Mesenchymal stem cell (in vitro differentiated cells and primary cell): Measurements from ENCODE around the gene PWWP2B.

Experiments
- DNase-seq: peaks from one replicate; pipeline ENCODE4 v3.0.0-alpha.2; 2013
- H2AFZ ChIP-seq: one replicate; pipeline ENCODE4 v1.6.1; 2013; ENCODE audit warnings: low read depth, mild to moderate bottlenecking, control low read depth, inconsistent platforms, low read length, moderate library complexity
- H2AK5ac ChIP-seq: 2 replicates; pipeline ENCODE4 v1.6.1; 2013; ENCODE audit warnings: low read length, moderate library complexity, mild to moderate bottlenecking, inconsistent platforms; ENCODE audit not compliant: severe bottlenecking
- H2BK120ac ChIP-seq: one replicate; pipeline ENCODE4 v1.6.1; 2013; ENCODE audit warnings: low read depth, mild to moderate bottlenecking, inconsistent platforms, low read length, moderate library complexity
- H2BK12ac ChIP-seq, 2 experiments: one replicate each; pipeline ENCODE4 v1.6.1; 2013; ENCODE audit warnings: inconsistent platforms in 2 of 2, low read length in 2 of 2, mild to moderate bottlenecking in 2 of 2, moderate library complexity in 2 of 2, control low read depth in 1 of 2
- H2BK15ac ChIP-seq: one replicate; pipeline ENCODE4 v1.6.1; 2013; ENCODE audit warnings: mild to moderate bottlenecking, low read depth, inconsistent platforms; ENCODE audit not compliant: poor library complexity, severe bottlenecking
- H2BK5ac ChIP-seq: 2 replicates; pipeline ENCODE4 v1.6.1; 2013; ENCODE audit warnings: low read depth, mild to moderate bottlenecking, low read length, control low read depth, inconsistent platforms; ENCODE audit not compliant: poor library complexity, severe bottlenecking
- H3K14ac ChIP-seq, 2 experiments: one replicate each; pipeline ENCODE4 v1.6.1; 2013; ENCODE audit warnings: inconsistent platforms in 2 of 2, low read length in 2 of 2, control low read depth in 1 of 2, mild to moderate bottlenecking in 1 of 2, moderate library complexity in 1 of 2
- H3K18ac ChIP-seq, 2 experiments: one replicate each; pipeline ENCODE4 v1.6.1; 2013; ENCODE audit warnings: inconsistent platforms in 2 of 2, low read length in 2 of 2, control low read depth in 1 of 2, low read depth in 1 of 2, mild to moderate bottlenecking in 1 of 2
- H3K23ac ChIP-seq, 2 experiments: one replicate each; pipeline ENCODE4 v1.6.1; 2013; ENCODE audit warnings: inconsistent platforms in 2 of 2, low read length in 2 of 2, mild to moderate bottlenecking in 2 of 2, moderate library complexity in 2 of 2, control low read depth in 1 of 2
- H3K27ac ChIP-seq: 2 replicates; pipeline ENCODE4 v1.5.1; 2013; ENCODE audit warnings: mild to moderate bottlenecking, moderate library complexity, low read length, control low read depth, inconsistent platforms; ENCODE audit not compliant: poor library complexity, severe bottlenecking
- H3K27me3 ChIP-seq, 2 experiments: 2 replicates each; pipeline versions ENCODE4 v1.6.1 to v1.7.0; 2013; ENCODE audit warnings: low read length in 2 of 2, mild to moderate bottlenecking in 2 of 2, moderate library complexity in 2 of 2, control low read depth in 1 of 2, inconsistent platforms in 1 of 2; ENCODE audit not compliant: control insufficient read depth in 1 of 2, insufficient read depth in 1 of 2
- H3K36me3 ChIP-seq, 2 experiments: 2 replicates each; pipeline versions ENCODE4 v1.6.1 to v1.7.0; 2013; ENCODE audit warnings: low read length in 2 of 2, control low read depth in 1 of 2, inconsistent platforms in 1 of 2, low read depth in 1 of 2, mild to moderate bottlenecking in 1 of 2; ENCODE audit not compliant: insufficient read depth in 2 of 2, control insufficient read depth in 1 of 2
- H3K4ac ChIP-seq, 2 experiments: one replicate each; pipeline ENCODE4 v1.6.1; 2013; ENCODE audit warnings: inconsistent platforms in 2 of 2, low read length in 2 of 2, mild to moderate bottlenecking in 2 of 2, moderate library complexity in 2 of 2, control low read depth in 1 of 2, low read depth in 1 of 2
- H3K4me1 ChIP-seq: 2 replicates; pipeline ENCODE4 v1.6.1; 2013; ENCODE audit warnings: low read depth, low read length, control low read depth; ENCODE audit not compliant: control insufficient read depth, insufficient read depth
- H3K4me2 ChIP-seq: 2 replicates; pipeline ENCODE4 v1.6.1; 2013; ENCODE audit warnings: low read length, mild to moderate bottlenecking, inconsistent platforms; ENCODE audit not compliant: poor library complexity, severe bottlenecking
- H3K4me3 ChIP-seq, 2 experiments: 2 replicates each; pipeline versions ENCODE4 v1.5.1 to v1.7.0; 2013; ENCODE audit warnings: low read length in 2 of 2, mild to moderate bottlenecking in 2 of 2, control low read depth in 1 of 2, low read depth in 1 of 2; ENCODE audit not compliant: insufficient read depth in 1 of 2
- H3K79me1 ChIP-seq: replicated peaks from 2 replicates; pipeline ENCODE4 v1.6.1; 2013; ENCODE audit warnings: mild to moderate bottlenecking, control low read depth, low read length, inconsistent platforms; ENCODE audit not compliant: poor library complexity, severe bottlenecking
- H3K9ac ChIP-seq: 2 replicates; pipeline ENCODE4 v1.7.0; 2013; ENCODE audit warnings: mild to moderate bottlenecking, low read length, moderate library complexity
- H3K9me3 ChIP-seq: 2 replicates; pipeline ENCODE4 v1.7.0; 2013; ENCODE audit warnings: mild to moderate bottlenecking, low read length; ENCODE audit not compliant: control insufficient read depth
- H4K8ac ChIP-seq: one replicate; pipeline ENCODE4 v1.6.1; 2013; ENCODE audit warnings: inconsistent platforms, mild to moderate bottlenecking, low read length, moderate library complexity
- H4K91ac ChIP-seq: one replicate; pipeline ENCODE4 v1.6.1; 2013; ENCODE audit warnings: mild to moderate bottlenecking, low read length, inconsistent platforms
- WGBS: methylation state at CpG from one replicate; pipeline ENCODE4 v1.1.7; 2013; ENCODE audit warnings: mixed read lengths; 5-methylcytosine and 5-hydroxymethylcytosine counted together

Gene PWWP2B

DNA sequence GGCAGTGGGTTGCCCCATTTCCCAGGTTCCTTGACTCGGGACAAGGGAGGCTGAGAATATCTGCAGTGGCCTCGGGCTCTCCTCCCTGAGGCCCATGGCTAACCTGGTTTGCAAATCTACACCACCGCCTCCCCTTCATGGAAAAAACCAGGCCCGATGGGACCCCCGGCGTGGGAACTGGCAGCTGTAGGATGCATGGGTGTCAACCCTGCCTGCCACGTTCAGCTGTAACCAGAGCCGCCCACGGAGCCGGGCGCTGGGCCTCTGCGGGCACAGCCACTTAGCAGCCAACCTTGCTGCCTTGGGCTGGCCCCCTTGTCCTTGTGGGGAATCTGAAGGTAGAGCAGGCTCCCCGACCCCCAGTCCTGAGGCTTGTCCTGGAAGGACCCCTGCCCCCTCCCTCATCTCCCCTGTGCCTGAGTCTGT lies 1.6 kb downstream of the PWWP2B start:
- H2BK120ac ChIP-seq: peak overlapping the region; percentile 11
- H2AFZ ChIP-seq: no peak overlapping the region
- no peak overlapping the region for H3K27ac ChIP-seq
- peak overlapping the region in 1 of 2 experiments; percentile 42 for H3K18ac ChIP-seq
- no peaks in the 10 kb centered on the region for H3K9me3 ChIP-seq
- peak overlapping the region; percentile 73 for H3K9ac ChIP-seq
- H2AK5ac ChIP-seq: no peak overlapping the region
- H3K36me3 ChIP-seq: peaks cover 0 to 47% of the 10 kb centered on the region in 2 experiments
- no peak for DNase-seq
- peaks cover 55% of the 10 kb centered on the region for H3K4me1 ChIP-seq
- no peak overlapping the region for H2BK15ac ChIP-seq
- H3K4ac ChIP-seq: peak overlapping the region in 1 of 2 experiments; percentile 24
- no peak overlapping the region for H3K4me2 ChIP-seq
- peak overlapping the region; percentile 64 for H4K91ac ChIP-seq
- 88% methylated on average over 13 of the region's 13 CpGs for WGBS
- H4K8ac ChIP-seq: no peak overlapping the region
- H3K4me3 ChIP-seq: peak overlapping the region in 1 of 2 experiments; percentile 76
- H3K23ac ChIP-seq: no peak overlapping the region
- H2BK5ac ChIP-seq: no peak overlapping the region
- peak overlapping the region in 1 of 2 experiments; percentile 88 for H3K14ac ChIP-seq
- H3K27me3 ChIP-seq: no peaks in the 10 kb centered on the region
- H3K79me1 ChIP-seq: peaks cover 38% of the 10 kb centered on the region
- peak overlapping the region in 1 of 2 experiments; percentile 17 for H2BK12ac ChIP-seq

DNA sequence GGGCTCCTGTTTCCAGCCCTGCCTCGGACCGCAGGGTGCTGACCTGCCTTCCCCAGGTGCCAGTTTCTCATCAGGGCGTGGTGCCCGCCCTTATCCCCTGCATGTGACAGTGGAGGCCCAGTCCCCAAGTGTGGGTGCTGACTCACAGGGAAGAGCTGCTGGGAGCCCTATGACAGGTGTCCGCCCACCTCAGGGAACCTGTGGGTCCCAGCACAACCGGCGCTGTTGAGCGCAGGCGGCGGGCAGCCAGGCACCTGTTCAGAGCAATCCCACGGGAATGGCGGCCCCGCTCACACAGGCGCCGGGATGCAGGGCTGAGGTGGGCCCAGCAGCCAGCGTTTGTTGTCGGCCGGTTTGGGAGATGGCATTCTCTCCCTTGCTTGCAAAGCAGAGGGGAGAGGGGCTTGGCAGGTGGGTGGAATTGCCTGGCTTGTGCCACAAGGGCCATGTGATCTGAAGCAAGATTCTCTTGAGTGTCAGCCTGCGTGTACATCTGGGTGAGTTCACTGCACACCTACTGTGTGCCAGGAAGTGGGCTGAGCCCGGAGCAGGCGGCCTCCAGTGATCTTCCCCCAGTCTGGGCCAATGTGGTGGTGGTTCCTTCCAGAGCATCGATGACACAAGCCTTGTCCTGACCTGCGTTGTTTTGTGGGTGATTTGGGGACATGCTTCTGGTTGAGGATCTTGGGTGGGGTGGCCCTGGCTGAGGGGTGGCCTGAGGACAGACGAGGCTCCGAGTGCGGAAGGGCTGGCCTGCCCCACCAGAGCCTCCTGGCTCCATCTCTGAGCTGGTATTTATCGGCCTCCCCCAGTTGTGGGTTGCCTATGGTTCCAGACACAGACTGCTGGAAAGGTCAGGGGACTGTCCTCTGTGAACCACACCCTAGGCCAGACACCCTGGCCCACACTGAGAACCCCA lies 2.4 kb downstream of the PWWP2B start:
- DNase-seq: no peak
- Histone ChIP-seq H2BK5ac (no peak overlapping the region), H2BK15ac (peak overlapping the region; percentile 57), H4K8ac (peak overlapping the region; percentile 32), H2BK120ac (no peak overlapping the region), H3K4me3 (no peak overlapping the region), H4K91ac (peak overlapping the region; percentile 34), H3K9ac (no peak overlapping the region), H3K36me3 (peaks cover 0 to 55% of the 10 kb centered on the region in 2 experiments), H3K4ac (no peak overlapping the region), H3K4me1 (peaks cover 51% of the 10 kb centered on the region), H3K14ac (peak overlapping the region in 1 of 2 experiments; percentile 61), H3K27ac (no peak overlapping the region), H2BK12ac (peak overlapping the region in 1 of 2 experiments; percentile 79), H3K9me3 (no peaks in the 10 kb centered on the region), H2AFZ (no peak overlapping the region), H3K18ac (no peak overlapping the region), H2AK5ac (no peak overlapping the region), H3K27me3 (no peaks in the 10 kb centered on the region), H3K23ac (no peak overlapping the region), H3K4me2 (no peak overlapping the region), H3K79me1 (peaks cover 46% of the 10 kb centered on the region)
- WGBS: 92% methylated on average over 27 of the region's 27 CpGs

DNA sequence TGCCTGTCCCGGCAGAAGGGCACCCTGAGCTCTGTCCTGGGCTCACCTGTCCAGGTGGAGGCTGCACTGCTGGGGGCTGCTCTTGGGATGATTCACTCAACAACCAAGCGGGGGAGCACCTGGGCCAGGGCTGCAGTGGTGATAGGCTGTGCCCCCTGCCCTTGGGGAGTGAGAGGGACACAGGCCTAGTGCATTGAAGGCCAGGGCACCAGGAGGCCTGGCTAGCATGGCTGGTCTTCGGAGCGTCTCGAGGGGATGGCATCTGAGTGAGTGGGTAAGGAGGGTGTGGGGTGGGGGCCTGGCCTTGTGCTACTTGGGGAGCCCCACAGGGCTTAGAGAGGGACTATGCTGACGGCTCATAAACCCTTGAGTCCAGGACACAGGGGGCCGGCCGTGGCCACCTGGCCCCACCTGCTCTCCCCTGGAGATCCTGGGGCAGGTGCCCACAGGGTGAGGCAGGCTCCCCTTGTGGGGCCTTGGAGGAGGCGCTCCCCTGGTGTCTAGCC lies 3.1 kb downstream of the PWWP2B start:
- H3K4me2 ChIP-seq: no peak overlapping the region
- DNase-seq: no peak
- WGBS: 88% methylated on average over 9 of the region's 9 CpGs
- H3K9me3 ChIP-seq: no peaks in the 10 kb centered on the region
- H2BK120ac ChIP-seq: no peak overlapping the region
- no peak overlapping the region for H3K4me3 ChIP-seq
- peak overlapping the region; percentile 63 for H4K8ac ChIP-seq
- H3K18ac ChIP-seq: peak overlapping the region in 1 of 2 experiments; percentile 7
- no peak overlapping the region for H2AFZ ChIP-seq
- H3K36me3 ChIP-seq: peaks cover 0 to 63% of the 10 kb centered on the region in 2 experiments
- no peak overlapping the region for H2BK5ac ChIP-seq
- H2BK12ac ChIP-seq: peak overlapping the region in 1 of 2 experiments; percentile 24
- H3K4ac ChIP-seq: no peak overlapping the region
- peaks cover 49% of the 10 kb centered on the region for H3K4me1 ChIP-seq
- peaks cover 51% of the 10 kb centered on the region for H3K79me1 ChIP-seq
- H3K27me3 ChIP-seq: no peaks in the 10 kb centered on the region
- peak overlapping the region in 1 of 2 experiments; percentile 14 for H3K23ac ChIP-seq
- H3K9ac ChIP-seq: no peak overlapping the region
- H4K91ac ChIP-seq: peak overlapping the region; percentile 34
- no peak overlapping the region for H2BK15ac ChIP-seq
- H3K27ac ChIP-seq: no peak overlapping the region
- H3K14ac ChIP-seq: peak overlapping the region in 1 of 2 experiments; percentile 61
- H2AK5ac ChIP-seq: no peak overlapping the region

DNA sequence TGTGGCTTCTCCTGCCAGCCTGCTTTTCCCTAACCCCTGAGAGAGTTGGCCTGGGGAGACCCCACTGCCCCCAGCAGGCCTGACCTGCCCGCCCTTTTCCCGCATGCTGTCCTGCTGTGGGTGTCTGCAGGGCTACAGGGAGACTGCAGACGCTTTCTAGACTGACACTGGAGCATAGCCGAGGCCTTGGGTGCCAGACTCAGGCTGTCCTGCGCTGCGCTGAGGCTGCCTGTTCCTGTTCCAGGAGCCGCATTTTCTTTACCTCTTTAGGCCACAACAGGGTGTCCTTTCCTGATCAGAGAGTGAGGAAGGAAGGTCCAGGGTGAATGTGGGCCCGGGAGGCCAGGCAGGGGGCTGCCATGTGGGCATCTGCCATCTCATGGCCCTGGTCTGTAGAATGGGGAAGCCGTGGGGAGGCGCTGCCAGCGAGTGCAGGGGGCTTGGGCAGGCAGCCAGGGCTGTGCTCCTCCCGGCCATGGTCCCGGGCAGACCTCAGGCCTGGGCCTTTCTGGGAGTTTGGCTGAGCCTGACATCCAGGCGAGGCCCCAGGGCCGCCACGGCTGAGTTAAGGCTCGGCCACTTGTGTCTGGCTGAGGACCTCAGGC lies 3.6 kb downstream of the PWWP2B start:
- no peaks in the 10 kb centered on the region for H3K27me3 ChIP-seq
- H3K79me1 ChIP-seq: peaks cover 55% of the 10 kb centered on the region
- peak overlapping the region in 1 of 2 experiments; percentile 61 for H3K14ac ChIP-seq
- no peak overlapping the region for H3K23ac ChIP-seq
- peaks cover 44% of the 10 kb centered on the region for H3K4me1 ChIP-seq
- peak overlapping the region; percentile 51 for H4K8ac ChIP-seq
- DNase-seq: no peak
- peak overlapping the region; percentile 37 for H2BK15ac ChIP-seq
- no peak overlapping the region for H3K4me3 ChIP-seq
- H2BK12ac ChIP-seq: peak overlapping the region in 1 of 2 experiments; percentile 24
- H3K4me2 ChIP-seq: peak overlapping the region; percentile 23
- no peak overlapping the region for H2AFZ ChIP-seq
- H2BK120ac ChIP-seq: no peak overlapping the region
- H2BK5ac ChIP-seq: no peak overlapping the region
- 81% methylated on average over 17 of the region's 17 CpGs for WGBS
- no peak overlapping the region for H3K4ac ChIP-seq
- no peak overlapping the region for H3K27ac ChIP-seq
- H3K36me3 ChIP-seq: peaks cover 3 to 68% of the 10 kb centered on the region in 2 experiments
- no peaks in the 10 kb centered on the region for H3K9me3 ChIP-seq
- H2AK5ac ChIP-seq: peak overlapping the region; percentile 53
- peak overlapping the region; percentile 25 for H4K91ac ChIP-seq
- peak overlapping the region; percentile 28 to 33 for H3K18ac ChIP-seq
- H3K9ac ChIP-seq: no peak overlapping the region
